Kidney (tissue), 14 donors: ENCODE data around the gene ANKRD6. TPM values are rescaled to one million over a fixed set of nuclear protein-coding genes. Genes with fewer than 3 reads are reported as not detected.
"Not testable (repeated sequence)": the region's sequence is repeated elsewhere in the genome, so short reads cannot be mapped to it uniquely, and the experiment has no call there.

Experiments
- DNase-seq, 5 donors: peaks; one replicate each; pipeline ENCODE4 v3.0.0-alpha.2; 2013 to 2020
- FAIRE-seq: peaks from 2 replicates; lab custom pipeline; 2012; peaks lifted over from hg19 to GRCh38; lab: Jason Lieb, UNC
- H3K27ac ChIP-seq, 2 donors: one replicate each; pipeline ENCODE4 v1.7.0; 2013; ENCODE audit warnings: low read depth in 2 of 2, low read length in 2 of 2, inconsistent platforms in 1 of 2
- H3K27me3 ChIP-seq: one replicate; pipeline ENCODE4 v1.7.1; 2013; ENCODE audit warnings: low read length, inconsistent platforms; ENCODE audit not compliant: control insufficient read depth, insufficient read depth
- H3K36me3 ChIP-seq, 3 donors: one replicate each; pipeline versions ENCODE4 v1.7.0 to v1.7.1; 2013; ENCODE audit warnings: low read length in 3 of 3, control low read depth in 1 of 3, inconsistent platforms in 1 of 3; ENCODE audit not compliant: insufficient read depth in 3 of 3, control insufficient read depth in 2 of 3
- H3K4me1 ChIP-seq, 3 donors: one replicate each; pipeline versions ENCODE4 v1.7.0 to v1.7.1; 2013; ENCODE audit warnings: low read length in 3 of 3, inconsistent platforms in 1 of 3, low read depth in 1 of 3; ENCODE audit not compliant: control insufficient read depth in 2 of 3, insufficient read depth in 2 of 3
- H3K4me3 ChIP-seq, 3 donors: one replicate each; pipeline versions ENCODE4 v1.7.0 to v1.8.1; 2013; ENCODE audit warnings: low read length in 3 of 3, control low read depth in 1 of 3, inconsistent platforms in 1 of 3
- H3K9ac ChIP-seq, 3 donors: one replicate each; pipeline versions ENCODE4 v1.7.0 to v1.7.1; 2013; ENCODE audit warnings: low read length in 3 of 3, control low read depth in 1 of 3, inconsistent platforms in 1 of 3
- H3K9me3 ChIP-seq, 3 donors: one replicate each; pipeline versions ENCODE4 v1.7.0 to v1.7.1; 2013; ENCODE audit warnings: low read length in 3 of 3, control low read depth in 1 of 3, inconsistent platforms in 1 of 3; ENCODE audit not compliant: control insufficient read depth in 2 of 3, insufficient read depth in 1 of 3
- intact Hi-C: fragments of 100-400 bp; cut with DNase I; formaldehyde crosslinking; loops from one replicate; pipeline ENCODE4 v1.11.1; 2022
- polyA plus RNA-seq: library from polyadenylated mRNA; stranded (reverse); fragments of 350-450 nt; fragmentation: Illumina TruSeq; extraction: RNeasy Lipid Tissue Mini Kit (QIAGEN cat#74804); gene quantifications from one replicate; pipeline ENCODE4 v1.2.3, GENCODE V29; 2014; ENCODE audit warnings: low read depth, low replicate concordance; ENCODE audit not compliant: insufficient read depth
- total RNA-seq: library from RNA; stranded (reverse); fragmentation: NEBNext Ultra II Directional; extraction: Animal tissue kit (Norgen Biotek cat#: 25700); gene quantifications from one replicate; pipeline ENCODE4 v1.2.1, GENCODE V29; 2021
- TF ChIP-seq, protein P1 (sequence below): IDR thresholded peaks from 3 replicates; pipeline ENCODE4 v1.5.1; 2012; ENCODE audit warnings: mild to moderate bottlenecking, moderate library complexity, borderline replicate concordance; ENCODE audit not compliant: insufficient read depth; ENCODE audit errors: extremely low read depth
- donor health status: control.
- donor health status: control.
- donor health status: control.
- donor health status: control.
- donor health status: control.
- donor health status: DM: yes; HTN: yes; CAD: no.
- donor health status: Normal renal cell carcinoma (clear cell type).

The ANKRD6 gene
- total and polyA plus RNA-seq, 2 donors from 2014 or later, result 10.3 to 29.5 TPM

DNA sequence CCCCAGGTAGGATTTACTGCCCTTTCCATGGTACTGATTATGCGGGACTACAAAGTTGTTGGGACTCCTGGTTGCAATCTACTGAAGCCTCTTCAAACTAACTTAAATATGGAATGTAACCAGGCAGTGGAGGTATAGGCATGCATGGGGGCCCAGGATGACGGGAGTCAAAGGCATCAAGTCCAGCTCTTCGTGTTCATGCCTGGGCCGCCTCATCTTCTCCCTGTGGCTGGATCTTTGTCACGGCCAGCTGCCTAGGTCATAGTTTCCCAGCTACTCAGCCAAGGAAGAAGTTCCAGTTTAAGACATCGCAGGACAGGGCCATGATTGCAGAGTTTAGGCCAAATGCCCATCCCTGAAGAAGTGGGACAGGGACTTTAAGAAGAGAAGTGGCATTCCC is 185.1 kb downstream of the ANKRD6 start:
- Histone ChIP-seq H3K27ac (no peak overlapping the region), H3K4me1 (no peaks in the 10 kb centered on the region), H3K9me3 (no peaks in the 10 kb centered on the region), H3K4me3 (no peak overlapping the region), H3K27me3 (no peaks in the 10 kb centered on the region), H3K9ac (no peak overlapping the region), H3K36me3 (peaks cover 0 to 3% (median 0%) of the 10 kb centered on the region in 3 donors)
- DNase-seq (no peak), FAIRE-seq (no peak)
- TF ChIP-seq, protein P1, sequence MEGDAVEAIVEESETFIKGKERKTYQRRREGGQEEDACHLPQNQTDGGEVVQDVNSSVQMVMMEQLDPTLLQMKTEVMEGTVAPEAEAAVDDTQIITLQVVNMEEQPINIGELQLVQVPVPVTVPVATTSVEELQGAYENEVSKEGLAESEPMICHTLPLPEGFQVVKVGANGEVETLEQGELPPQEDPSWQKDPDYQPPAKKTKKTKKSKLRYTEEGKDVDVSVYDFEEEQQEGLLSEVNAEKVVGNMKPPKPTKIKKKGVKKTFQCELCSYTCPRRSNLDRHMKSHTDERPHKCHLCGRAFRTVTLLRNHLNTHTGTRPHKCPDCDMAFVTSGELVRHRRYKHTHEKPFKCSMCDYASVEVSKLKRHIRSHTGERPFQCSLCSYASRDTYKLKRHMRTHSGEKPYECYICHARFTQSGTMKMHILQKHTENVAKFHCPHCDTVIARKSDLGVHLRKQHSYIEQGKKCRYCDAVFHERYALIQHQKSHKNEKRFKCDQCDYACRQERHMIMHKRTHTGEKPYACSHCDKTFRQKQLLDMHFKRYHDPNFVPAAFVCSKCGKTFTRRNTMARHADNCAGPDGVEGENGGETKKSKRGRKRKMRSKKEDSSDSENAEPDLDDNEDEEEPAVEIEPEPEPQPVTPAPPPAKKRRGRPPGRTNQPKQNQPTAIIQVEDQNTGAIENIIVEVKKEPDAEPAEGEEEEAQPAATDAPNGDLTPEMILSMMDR, result no peak
- intact Hi-C loops, result loop anchor here (10.0 kb wide), 1 partner anchor 183 kb away; the partner anchor contains the start of gene ANKRD6

DNA sequence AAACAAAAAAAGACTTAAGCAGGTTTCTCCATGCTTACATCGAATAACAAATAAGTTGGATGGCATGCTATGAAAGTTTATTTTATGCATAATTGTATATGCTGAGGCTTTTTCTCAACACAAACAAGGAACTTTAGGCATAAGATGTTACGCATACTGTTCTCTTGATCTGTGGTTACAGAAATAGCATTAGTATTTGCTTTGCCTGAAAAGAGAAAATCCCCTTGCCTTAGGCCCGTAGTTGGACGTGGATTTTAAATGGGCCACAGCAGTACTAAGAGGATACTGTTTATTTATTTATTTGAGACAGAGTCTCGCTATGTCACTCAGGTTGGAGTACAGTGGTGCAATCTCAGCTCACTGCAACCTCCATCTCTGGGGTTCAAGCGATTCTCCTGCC is 186.6 kb downstream of the ANKRD6 start:
- intact Hi-C loops, result loop anchor here (10.0 kb wide), 1 partner anchor 185 kb away; the partner anchor contains the start of gene ANKRD6
- no peak for DNase-seq
- TF ChIP-seq, protein P1, result no peak
- no peak overlapping the region for H3K27ac ChIP-seq
- FAIRE-seq, result no peak
- H3K4me3 ChIP-seq, result no peak overlapping the region
- H3K9ac ChIP-seq, result no peak overlapping the region
- H3K9me3 ChIP-seq, result no peaks in the 10 kb centered on the region
- H3K36me3 ChIP-seq, result peaks cover 0 to 8% (median 7%) of the 10 kb centered on the region in 3 donors
- no peaks in the 10 kb centered on the region for H3K27me3 ChIP-seq
- H3K4me1 ChIP-seq, result no peaks in the 10 kb centered on the region

DNA sequence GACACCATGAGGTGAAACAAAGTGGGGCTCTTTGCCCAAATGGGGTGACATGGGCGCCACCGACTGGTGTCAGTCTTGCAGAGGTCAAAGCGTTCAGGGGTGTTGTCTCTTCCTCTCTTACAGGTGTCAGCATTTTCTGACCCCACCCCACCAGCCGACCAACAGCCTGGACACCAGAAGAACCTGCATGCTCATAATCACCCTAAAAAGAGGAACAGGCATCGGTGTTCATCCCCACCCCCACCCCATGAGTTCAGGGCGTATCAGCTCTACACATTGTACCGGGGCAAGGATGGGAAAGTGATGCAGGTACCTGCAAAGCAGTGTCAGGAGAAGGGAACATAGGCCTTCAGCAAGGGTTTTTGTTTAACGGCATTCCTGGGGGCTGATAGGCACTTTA is 190.8 kb downstream of the ANKRD6 start:
- H3K27me3 ChIP-seq, result no peaks in the 10 kb centered on the region
- intact Hi-C loops, result no loop called here
- H3K4me1 ChIP-seq, result no peaks in the 10 kb centered on the region
- FAIRE-seq (no peak), DNase-seq (no peak)
- H3K36me3 ChIP-seq, result peaks cover 0 to 19% (median 7%) of the 10 kb centered on the region in 3 donors
- no peak overlapping the region for H3K27ac ChIP-seq
- H3K4me3 ChIP-seq, result no peak overlapping the region
- H3K9ac ChIP-seq, result no peak overlapping the region
- no peaks in the 10 kb centered on the region for H3K9me3 ChIP-seq
- TF ChIP-seq, protein P1, result no peak

DNA sequence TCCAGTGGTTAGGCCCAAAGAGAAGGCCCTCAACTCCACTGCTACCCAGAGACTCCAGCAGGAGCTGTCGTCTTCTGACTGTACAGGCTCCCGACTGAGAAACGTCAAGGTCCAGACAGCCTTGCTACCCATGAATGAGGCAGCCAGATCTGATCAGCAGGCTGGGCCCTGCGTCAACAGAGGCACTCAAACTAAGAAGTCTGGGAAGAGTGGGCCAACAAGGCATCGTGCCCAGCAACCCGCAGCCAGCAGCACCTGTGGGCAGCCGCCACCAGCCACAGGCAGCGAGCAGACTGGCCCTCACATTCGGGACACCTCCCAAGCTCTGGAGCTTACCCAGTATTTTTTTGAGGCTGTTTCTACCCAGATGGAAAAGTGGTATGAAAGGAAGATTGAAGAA is 197.5 kb downstream of the ANKRD6 start:
- Histone ChIP-seq H3K27me3 (no peaks in the 10 kb centered on the region), H3K4me1 (no peaks in the 10 kb centered on the region), H3K4me3 (no peak overlapping the region), H3K27ac (no peak overlapping the region), H3K9me3 (no peaks in the 10 kb centered on the region), H3K9ac (no peak overlapping the region), H3K36me3 (peaks cover 0 to 10% (median 0%) of the 10 kb centered on the region in 3 donors)
- intact Hi-C loops, result no loop called here
- no peak for DNase-seq
- FAIRE-seq, result no peak
- TF ChIP-seq, protein P1, result no peak

DNA sequence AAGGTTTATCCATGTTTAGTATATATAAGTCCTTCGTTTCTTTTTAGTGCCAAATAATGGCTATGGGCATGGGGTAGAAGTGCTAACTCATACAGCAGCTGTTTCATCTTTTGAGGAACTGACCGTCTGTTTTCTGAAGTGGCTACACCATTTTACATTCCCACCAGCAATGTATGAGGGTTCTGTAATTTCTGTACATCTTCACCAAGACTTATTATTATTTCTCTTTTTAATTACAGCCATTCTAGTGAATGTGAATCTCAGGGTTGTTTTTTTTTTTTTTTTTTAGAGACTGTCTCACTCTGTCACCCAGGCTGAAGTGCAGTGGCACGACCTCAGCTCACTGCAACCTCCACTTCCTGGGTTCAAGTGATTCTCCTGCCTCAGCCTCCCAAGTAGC is 203.5 kb downstream of the ANKRD6 start:
- H3K4me1 ChIP-seq, result peaks cover 0 to 15% (median 7%) of the 10 kb centered on the region in 3 donors
- H3K36me3 ChIP-seq, H3K9me3 ChIP-seq, H3K27ac ChIP-seq, DNase-seq, intact Hi-C loops, H3K27me3 ChIP-seq, H3K4me3 ChIP-seq, H3K9ac ChIP-seq, FAIRE-seq: not testable (repeated sequence)
